Hepatocyte (in vitro differentiated cells): ENCODE measurements around the gene RNASEL. TPM values are rescaled to one million over a fixed set of nuclear protein-coding genes. Genes with fewer than 3 reads are reported as not detected.

Experiments
- DNase-seq: peaks from one replicate; pipeline ENCODE4 v3.0.0-alpha.2; 2016; ENCODE audit warnings: low spot score
- H2AFZ ChIP-seq: fragments of 200-600 bp; sonication (generic); 2 replicates; pipeline ENCODE4 v1.6.0; 2016; ENCODE audit warnings: antibody characterized with exemption, mild to moderate bottlenecking
- H3K27ac ChIP-seq: fragments of 200-600 bp; sonication (generic); 2 replicates; pipeline ENCODE4 v1.5.1; 2016; ENCODE audit warnings: mild to moderate bottlenecking
- H3K27me3 ChIP-seq: fragments of 200-600 bp; sonication (generic); 2 replicates; pipeline ENCODE4 v1.6.1; 2016
- H3K36me3 ChIP-seq: fragments of 200-600 bp; sonication (generic); replicated peaks from 2 replicates; pipeline ENCODE4 v1.5.1; 2016; ENCODE audit warnings: low read depth; ENCODE audit not compliant: insufficient read depth
- H3K4me1 ChIP-seq: fragments of 200-600 bp; sonication (generic); 2 replicates; pipeline ENCODE4 v1.5.1; 2016; ENCODE audit warnings: mild to moderate bottlenecking, moderate library complexity; ENCODE audit not compliant: insufficient read depth
- H3K4me2 ChIP-seq: fragments of 200-600 bp; sonication (generic); 2 replicates; pipeline ENCODE4 v1.6.0; 2016
- H3K4me3 ChIP-seq: fragments of 200-600 bp; sonication (generic); 2 replicates; pipeline ENCODE4 v1.5.1; 2016; ENCODE audit warnings: mild to moderate bottlenecking
- H3K79me2 ChIP-seq: fragments of 200-600 bp; sonication (generic); 2 replicates; pipeline ENCODE4 v1.6.0; 2017; ENCODE audit warnings: mild to moderate bottlenecking
- H3K9me2 ChIP-seq: fragments of 200-600 bp; sonication (generic); replicated peaks from 2 replicates; pipeline ENCODE4 v1.6.0; 2017; ENCODE audit warnings: mild to moderate bottlenecking; ENCODE audit not compliant: insufficient read depth
- H3K9me3 ChIP-seq: fragments of 200-600 bp; sonication (generic); 2 replicates; pipeline ENCODE4 v1.5.1; 2016; ENCODE audit warnings: low read depth, mild to moderate bottlenecking
- H4K20me1 ChIP-seq: fragments of 200-600 bp; sonication (generic); 2 replicates; pipeline ENCODE4 v1.6.0; 2016; ENCODE audit warnings: mild to moderate bottlenecking; ENCODE audit not compliant: insufficient read depth, poor library complexity, severe bottlenecking
- EZH2 ChIP-seq: fragments of 200-600 bp; sonication (generic); IDR thresholded peaks from 2 replicates; pipeline ENCODE4 v1.6.1; 2016; ENCODE audit warnings: antibody characterized with exemption, mild to moderate bottlenecking, borderline replicate concordance
- EZH2phosphoT487 ChIP-seq: fragments of 200-600 bp; sonication (generic); IDR thresholded peaks from one replicate; pipeline ENCODE4 v1.6.1; 2018; ENCODE audit warnings: antibody characterized with exemption, mild to moderate bottlenecking, low read depth, moderate library complexity; ENCODE audit not compliant: unreplicated experiment, severe bottlenecking
- WGBS: methylation state at CpG from one replicate; pipeline ENCODE4 v1.1.6; 2016; ENCODE audit warnings: low lambda C conversion rate; ENCODE audit errors: missing lambda C conversion rate; 5-methylcytosine and 5-hydroxymethylcytosine counted together
- polyA plus RNA-seq: library from polyadenylated mRNA; unstranded; fragments of >200 nt; fragmentation: Nextera tagmentation; extraction: Ambion mirVana; gene quantifications from 2 replicates; pipeline ENCODE4 v1.2.1, GENCODE V29; 2016
- total RNA-seq: library from RNA; depleted of rRNA; stranded (reverse); fragments of >200 nt; gene quantifications from 2 replicates; pipeline ENCODE4 v1.2.3, GENCODE V29; 2014
- TF ChIP-seq, protein P1 (sequence below): fragments of 200-600 bp; sonication (generic); IDR thresholded peaks from 2 replicates; pipeline ENCODE4 v1.5.1; 2016; ENCODE audit warnings: antibody characterized with exemption, mild to moderate bottlenecking; ENCODE audit not compliant: poor library complexity

Gene RNASEL
- total and polyA plus RNA-seq, 2 experiments from 2014 or later, result 5.3 to 6.8 TPM

DNA sequence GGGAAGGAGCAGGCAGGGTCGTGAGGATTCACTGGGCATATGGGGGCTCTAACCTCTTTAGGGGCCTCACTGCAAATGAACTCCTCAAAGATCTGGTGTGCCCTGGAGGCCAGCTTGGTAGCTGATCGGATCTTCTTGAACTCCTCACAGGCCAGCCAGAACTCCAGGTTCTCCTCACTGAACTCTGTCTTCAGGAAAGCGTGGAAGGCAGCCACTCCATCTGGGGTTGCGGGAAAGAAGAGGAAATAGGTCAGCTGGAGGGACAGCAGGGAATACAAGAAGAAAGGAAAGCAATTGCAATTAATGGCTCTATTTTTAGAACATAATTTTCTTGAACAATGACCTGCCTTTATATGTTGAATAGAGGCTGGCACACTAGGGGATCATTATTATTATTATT is 12.9 kb upstream of the RNASEL start:
- no peak for DNase-seq
- Histone ChIP-seq H3K27ac (no peak overlapping the region), H2AFZ (no peak overlapping the region), H3K4me2 (no peak overlapping the region), H3K4me1 (peaks cover 10% of the 10 kb centered on the region), H3K9me3 (no peaks in the 10 kb centered on the region), H4K20me1 (no peaks in the 10 kb centered on the region), H3K36me3 (no peaks in the 10 kb centered on the region), H3K9me2 (no peaks in the 10 kb centered on the region), H3K79me2 (no peaks in the 10 kb centered on the region), H3K4me3 (no peak overlapping the region), H3K27me3 (peaks cover 3% of the 10 kb centered on the region)
- TF ChIP-seq, protein P1, sequence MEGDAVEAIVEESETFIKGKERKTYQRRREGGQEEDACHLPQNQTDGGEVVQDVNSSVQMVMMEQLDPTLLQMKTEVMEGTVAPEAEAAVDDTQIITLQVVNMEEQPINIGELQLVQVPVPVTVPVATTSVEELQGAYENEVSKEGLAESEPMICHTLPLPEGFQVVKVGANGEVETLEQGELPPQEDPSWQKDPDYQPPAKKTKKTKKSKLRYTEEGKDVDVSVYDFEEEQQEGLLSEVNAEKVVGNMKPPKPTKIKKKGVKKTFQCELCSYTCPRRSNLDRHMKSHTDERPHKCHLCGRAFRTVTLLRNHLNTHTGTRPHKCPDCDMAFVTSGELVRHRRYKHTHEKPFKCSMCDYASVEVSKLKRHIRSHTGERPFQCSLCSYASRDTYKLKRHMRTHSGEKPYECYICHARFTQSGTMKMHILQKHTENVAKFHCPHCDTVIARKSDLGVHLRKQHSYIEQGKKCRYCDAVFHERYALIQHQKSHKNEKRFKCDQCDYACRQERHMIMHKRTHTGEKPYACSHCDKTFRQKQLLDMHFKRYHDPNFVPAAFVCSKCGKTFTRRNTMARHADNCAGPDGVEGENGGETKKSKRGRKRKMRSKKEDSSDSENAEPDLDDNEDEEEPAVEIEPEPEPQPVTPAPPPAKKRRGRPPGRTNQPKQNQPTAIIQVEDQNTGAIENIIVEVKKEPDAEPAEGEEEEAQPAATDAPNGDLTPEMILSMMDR, result no peak
- TF ChIP-seq EZH2 (no peak), EZH2phosphoT487 (no peak)
- WGBS, result 74% methylated on average over 4 of the region's 4 CpGs

DNA sequence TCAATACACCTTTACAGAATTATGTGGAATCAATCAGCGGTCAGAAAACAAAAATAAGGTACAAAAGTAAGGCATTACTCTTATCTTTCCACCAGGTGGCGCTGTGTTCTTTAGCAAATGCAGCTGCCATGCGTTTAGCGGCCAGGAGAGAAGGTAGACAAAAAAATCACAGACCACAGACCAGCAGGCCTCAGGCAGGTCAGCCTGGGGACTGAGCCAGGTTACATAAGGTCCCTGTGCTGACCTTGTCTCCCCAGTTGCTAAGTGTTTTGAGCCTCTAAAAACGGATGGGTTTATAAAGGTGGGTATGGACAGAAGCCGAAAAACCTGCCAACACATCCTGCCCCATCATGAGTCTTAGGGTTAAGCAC is 12.3 kb upstream of the RNASEL start:
- H3K9me2 ChIP-seq, result no peaks in the 10 kb centered on the region
- H3K4me3 ChIP-seq, result no peak overlapping the region
- peak; percentile 91 for DNase-seq
- peaks cover 10% of the 10 kb centered on the region for H3K4me1 ChIP-seq
- H3K36me3 ChIP-seq, result no peaks in the 10 kb centered on the region
- 21% methylated on average over 6 of the region's 6 CpGs for WGBS
- no peaks in the 10 kb centered on the region for H3K9me3 ChIP-seq
- no peak overlapping the region for H2AFZ ChIP-seq
- no peak overlapping the region for H3K4me2 ChIP-seq
- H3K27me3 ChIP-seq, result peaks cover 3% of the 10 kb centered on the region
- no peaks in the 10 kb centered on the region for H3K79me2 ChIP-seq
- H4K20me1 ChIP-seq, result no peaks in the 10 kb centered on the region
- no peak overlapping the region for H3K27ac ChIP-seq
- no peak for TF ChIP-seq EZH2phosphoT487
- TF ChIP-seq, protein P1, result peak; percentile 83
- no peak for TF ChIP-seq EZH2

DNA sequence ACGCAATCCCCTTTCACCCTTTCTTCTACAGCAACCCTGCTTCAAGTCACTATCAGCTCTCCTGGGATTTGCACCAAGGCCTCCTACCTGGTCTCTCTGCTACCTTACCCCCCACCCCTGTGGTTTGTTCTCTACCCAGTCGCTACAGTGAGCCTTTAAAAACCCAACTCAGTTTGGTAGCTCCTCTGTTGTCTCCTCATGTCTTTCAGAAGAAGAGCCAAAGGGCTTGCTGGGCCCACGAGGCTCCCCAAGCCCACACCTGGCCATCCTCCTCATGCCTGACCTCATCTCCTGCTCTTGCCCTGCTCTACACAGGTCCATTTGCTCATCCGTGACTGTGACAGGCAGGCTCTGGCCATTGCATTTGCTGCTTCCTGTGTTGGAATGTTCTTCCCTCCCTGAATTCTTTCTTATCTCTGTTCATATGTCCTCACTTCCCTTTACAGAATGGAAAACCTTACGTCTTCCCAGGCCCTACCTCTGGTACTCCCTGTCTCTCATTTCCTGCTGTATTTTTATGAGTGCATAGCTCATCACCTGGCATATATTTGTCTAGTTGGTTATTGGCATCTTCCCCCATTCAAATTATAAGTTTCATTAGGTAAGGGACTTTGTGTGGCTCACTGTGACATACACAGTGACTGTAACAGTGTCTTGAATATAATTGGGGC is 11.8 kb upstream of the RNASEL start:
- Histone ChIP-seq H3K9me3 (no peaks in the 10 kb centered on the region), H3K9me2 (no peaks in the 10 kb centered on the region), H3K4me1 (peaks cover 10% of the 10 kb centered on the region), H3K79me2 (no peaks in the 10 kb centered on the region), H4K20me1 (no peaks in the 10 kb centered on the region), H3K4me2 (no peak overlapping the region), H3K36me3 (no peaks in the 10 kb centered on the region), H3K27ac (no peak overlapping the region), H2AFZ (no peak overlapping the region), H3K27me3 (peaks cover 3% of the 10 kb centered on the region), H3K4me3 (no peak overlapping the region)
- DNase-seq, result no peak
- no peak for TF ChIP-seq EZH2phosphoT487
- no peak for TF ChIP-seq EZH2
- TF ChIP-seq, protein P1, result no peak
- 65% methylated on average over 5 of the region's 5 CpGs for WGBS
